ENCODE results near the gene PTPRG. TPM values are rescaled to one million over a fixed set of nuclear protein-coding genes. Genes with fewer than 3 reads are reported as not detected.

PTPRG gene
- total and polyA plus RNA-seq, 2 experiments from 2014 or later, result 24.4 to 131 TPM

GRCh38 chr3:62161371-62161770 lies 600.0 kb downstream of the PTPRG start (continued):
- TF ChIP-seq ZNF462 (CRISPR knock-in tag; IDR thresholded peaks at IDR 0.05), result no peak
- TF ChIP-seq CTCF (conservative IDR thresholded peaks at IDR 0.05; ENCODE audit: low read depth in 2 of 2), result no peak
- TF ChIP-seq JUNB (IDR thresholded peaks at IDR 0.05; ENCODE audit: unreplicated experiment), result no peak
- no peak for TF ChIP-seq NANOG (IDR thresholded peaks at IDR 0.05; ENCODE audit: borderline replicate concordance)
- TF ChIP-seq STAT1 (IDR thresholded peaks at IDR 0.05; ENCODE audit: unreplicated experiment), result no peak
- no peak for TF ChIP-seq EZH2 (IDR thresholded peaks at IDR 0.05; ENCODE audit: low read depth, unreplicated experiment)

GRCh38 chr3:62164196-62164595 lies 602.8 kb downstream of the PTPRG start:
- no peak for TF ChIP-seq EZH2phosphoT487 (IDR thresholded peaks at IDR 0.05; ENCODE audit: unreplicated experiment)
- TF ChIP-seq ETS1 (IDR thresholded peaks at IDR 0.05), result no peak
- no peak for TF ChIP-seq ZNF331 (CRISPR knock-in tag; IDR thresholded peaks at IDR 0.05; ENCODE audit: low read depth)
- TF ChIP-seq NANOG (IDR thresholded peaks at IDR 0.05; ENCODE audit: borderline replicate concordance), result no peak
- peaks cover 4% of the 10 kb centered on the region for H3K27me3 Mint-ChIP-seq (ENCODE audit: insufficient read depth, low read depth, poor library complexity)
- H3K9me3 Mint-ChIP-seq, result no peaks in the 10 kb centered on the region
- Histone ChIP-seq H3K79me2 (replicated peaks; ENCODE audit: insufficient read depth) (no peaks in the 10 kb centered on the region), H3K4me3 (no peak overlapping the region), H3K9me2 (ENCODE audit: insufficient read depth) (no peaks in the 10 kb centered on the region), H3K36me3 (ENCODE audit: insufficient read depth) (no peaks in the 10 kb centered on the region), H3K4me2 (no peak overlapping the region), H4K20me1 (replicated peaks; ENCODE audit: insufficient read depth) (no peaks in the 10 kb centered on the region), H3K4me1 (ENCODE audit: insufficient read depth) (peaks cover 12% of the 10 kb centered on the region), H2AFZ (no peak overlapping the region), H3F3A (replicated peaks; ENCODE audit: low read depth) (no peaks in the 10 kb centered on the region), H3K27ac (ENCODE audit: low read depth) (no peak overlapping the region), H3K27me3 (ENCODE audit: insufficient read depth) (no peaks in the 10 kb centered on the region)
- ATAC-seq (no peak), DNase-seq (ENCODE audit: low spot score) (no peak)
- no peak overlapping the region for H3K4me3 Mint-ChIP-seq
- peaks cover 16% of the 10 kb centered on the region for H3K36me3 Mint-ChIP-seq (ENCODE audit: low read depth)
- peaks cover 26% of the 10 kb centered on the region for H3K4me1 Mint-ChIP-seq
- no peak overlapping the region for H3K27ac Mint-ChIP-seq

Measured in GM23338 (cell line).